Chondrocyte (in vitro differentiated cells): ENCODE results near the gene REEP6. TPM values are rescaled to one million over a fixed set of nuclear protein-coding genes. Genes with fewer than 3 reads are reported as not detected.

ENCODE experiments used
- DNase-seq: peaks from one replicate; pipeline ENCODE4 v3.0.0; 2021; ENCODE audit warnings: mixed read lengths, low spot score
- H3K27ac Mint-ChIP-seq: one replicate; pipeline ENCODE4 v1.8.0; 2021; ENCODE audit warnings: mild to moderate bottlenecking, moderate library complexity, mixed read lengths; ENCODE audit not compliant: unreplicated experiment
- H3K27me3 Mint-ChIP-seq: 2 replicates; pipeline ENCODE4 v1.8.0; 2021; ENCODE audit warnings: low read depth, mixed read lengths
- H3K36me3 Mint-ChIP-seq: 2 replicates; pipeline ENCODE4 v1.8.0; 2021; ENCODE audit warnings: low read depth, mixed read lengths
- H3K4me1 Mint-ChIP-seq: 2 replicates; pipeline ENCODE4 v1.8.0; 2021; ENCODE audit warnings: low read depth, mild to moderate bottlenecking, mixed read lengths
- H3K4me3 Mint-ChIP-seq: one replicate; pipeline ENCODE4 v1.8.0; 2021; ENCODE audit warnings: mild to moderate bottlenecking, moderate library complexity, mixed read lengths; ENCODE audit not compliant: unreplicated experiment
- H3K9me3 Mint-ChIP-seq: 2 replicates; pipeline ENCODE4 v1.8.0; 2021; ENCODE audit warnings: low read depth, mixed read lengths
- total RNA-seq: library from RNA; stranded (reverse); gene quantifications from 3 replicates; pipeline ENCODE4 v1.2.1, GENCODE V29; 2021
- TF ChIP-seq, protein P1 (sequence below): fragments of 200-600 bp; sonication (generic); IDR thresholded peaks from 2 replicates; pipeline ENCODE4 v1.5.0; 2021; ENCODE audit warnings: antibody characterized with exemption, mild to moderate bottlenecking, moderate library complexity

REEP6 gene
- total RNA-seq, 1 donor from 2014 or later: 2.8 TPM

DNA sequence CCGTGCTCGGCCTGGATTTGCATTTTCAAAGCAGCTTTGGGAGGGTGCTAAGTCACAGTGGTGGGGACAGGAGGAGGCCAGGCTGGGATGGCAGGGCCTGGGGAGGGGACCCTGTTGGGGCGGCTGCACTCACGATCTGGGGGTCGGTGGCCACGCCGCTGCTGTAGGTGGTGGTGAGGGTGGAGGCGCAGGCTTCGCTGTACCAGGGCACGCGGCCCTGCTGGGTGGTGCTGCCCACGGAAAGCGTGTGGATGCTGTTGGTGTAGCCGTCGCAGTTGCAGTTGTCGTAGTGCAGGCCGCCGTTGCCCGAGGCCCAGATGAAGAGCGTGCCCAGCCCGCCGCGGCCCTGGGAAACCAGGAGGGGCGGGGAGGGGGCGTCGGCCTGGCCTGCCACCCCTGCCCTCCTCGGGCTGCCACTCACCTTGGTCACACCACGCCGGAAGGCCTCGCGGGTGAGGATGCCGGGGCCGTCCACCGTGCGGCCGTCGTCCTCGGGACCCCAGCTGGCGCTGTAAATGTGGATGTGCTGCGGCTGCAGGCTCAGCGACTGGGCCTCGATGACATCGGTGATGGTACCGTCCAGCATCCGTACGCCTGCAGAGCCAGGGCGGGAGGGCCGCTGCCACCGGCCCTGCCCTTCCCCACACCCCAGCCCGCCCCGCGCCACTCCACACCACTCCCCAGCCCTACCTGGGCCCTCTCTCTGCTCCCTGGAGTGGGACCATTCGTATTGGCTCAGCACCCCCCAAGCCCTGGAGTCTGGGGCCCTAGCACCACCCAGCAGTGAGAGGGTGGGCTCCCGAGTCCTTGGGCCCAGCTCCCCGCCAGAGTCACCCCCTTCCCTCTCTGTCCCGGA lies 4.0 kb upstream of the REEP6 start:
- H3K4me1 Mint-ChIP-seq: no peaks in the 10 kb centered on the region
- no peak overlapping the region for H3K4me3 Mint-ChIP-seq
- DNase-seq: no peak
- no peaks in the 10 kb centered on the region for H3K9me3 Mint-ChIP-seq
- peaks cover 4% of the 10 kb centered on the region for H3K27me3 Mint-ChIP-seq
- no peaks in the 10 kb centered on the region for H3K36me3 Mint-ChIP-seq
- H3K27ac Mint-ChIP-seq: no peak overlapping the region
- TF ChIP-seq, protein P1, sequence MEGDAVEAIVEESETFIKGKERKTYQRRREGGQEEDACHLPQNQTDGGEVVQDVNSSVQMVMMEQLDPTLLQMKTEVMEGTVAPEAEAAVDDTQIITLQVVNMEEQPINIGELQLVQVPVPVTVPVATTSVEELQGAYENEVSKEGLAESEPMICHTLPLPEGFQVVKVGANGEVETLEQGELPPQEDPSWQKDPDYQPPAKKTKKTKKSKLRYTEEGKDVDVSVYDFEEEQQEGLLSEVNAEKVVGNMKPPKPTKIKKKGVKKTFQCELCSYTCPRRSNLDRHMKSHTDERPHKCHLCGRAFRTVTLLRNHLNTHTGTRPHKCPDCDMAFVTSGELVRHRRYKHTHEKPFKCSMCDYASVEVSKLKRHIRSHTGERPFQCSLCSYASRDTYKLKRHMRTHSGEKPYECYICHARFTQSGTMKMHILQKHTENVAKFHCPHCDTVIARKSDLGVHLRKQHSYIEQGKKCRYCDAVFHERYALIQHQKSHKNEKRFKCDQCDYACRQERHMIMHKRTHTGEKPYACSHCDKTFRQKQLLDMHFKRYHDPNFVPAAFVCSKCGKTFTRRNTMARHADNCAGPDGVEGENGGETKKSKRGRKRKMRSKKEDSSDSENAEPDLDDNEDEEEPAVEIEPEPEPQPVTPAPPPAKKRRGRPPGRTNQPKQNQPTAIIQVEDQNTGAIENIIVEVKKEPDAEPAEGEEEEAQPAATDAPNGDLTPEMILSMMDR: no peak

DNA sequence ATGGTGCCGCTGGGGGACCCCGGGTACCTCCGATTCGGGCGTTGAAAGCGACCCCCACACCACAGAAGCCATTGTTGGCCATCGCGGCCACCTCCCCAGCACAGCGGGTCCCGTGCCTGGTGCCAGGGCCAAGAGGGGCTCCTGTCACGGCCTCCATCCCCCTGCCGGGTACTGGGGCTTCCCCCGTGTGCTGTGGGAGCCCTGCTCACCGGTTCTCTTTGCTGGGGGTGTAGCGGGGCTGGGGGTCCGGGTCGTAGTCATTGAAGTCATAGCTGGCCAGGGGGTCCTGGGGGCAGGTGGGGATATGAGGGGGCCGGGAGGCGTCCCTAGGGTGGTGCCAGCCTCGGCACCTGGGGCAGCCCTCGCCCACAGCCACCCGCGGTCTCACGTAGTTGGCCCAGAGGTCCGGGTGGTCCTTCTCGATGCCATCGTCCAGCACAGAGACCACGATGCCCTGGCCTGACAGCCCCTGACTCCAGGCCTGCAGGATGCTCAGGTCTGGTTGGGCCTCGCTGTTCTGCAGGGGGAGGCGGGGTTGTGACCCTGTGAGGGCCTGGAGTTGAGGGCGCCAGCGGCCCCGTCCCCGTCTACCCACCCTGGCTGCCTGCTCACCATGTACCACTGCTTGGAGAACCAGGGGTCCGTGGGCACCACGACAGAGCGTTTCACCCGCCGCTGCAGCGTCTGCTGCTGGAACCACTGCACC lies 3.3 kb upstream of the REEP6 start:
- Mint-ChIP-seq H3K27ac (no peak overlapping the region), H3K9me3 (no peaks in the 10 kb centered on the region), H3K4me3 (no peak overlapping the region), H3K4me1 (no peaks in the 10 kb centered on the region), H3K27me3 (peaks cover 4% of the 10 kb centered on the region), H3K36me3 (no peaks in the 10 kb centered on the region)
- peak; percentile 86 for DNase-seq
- TF ChIP-seq, protein P1: no peak

DNA sequence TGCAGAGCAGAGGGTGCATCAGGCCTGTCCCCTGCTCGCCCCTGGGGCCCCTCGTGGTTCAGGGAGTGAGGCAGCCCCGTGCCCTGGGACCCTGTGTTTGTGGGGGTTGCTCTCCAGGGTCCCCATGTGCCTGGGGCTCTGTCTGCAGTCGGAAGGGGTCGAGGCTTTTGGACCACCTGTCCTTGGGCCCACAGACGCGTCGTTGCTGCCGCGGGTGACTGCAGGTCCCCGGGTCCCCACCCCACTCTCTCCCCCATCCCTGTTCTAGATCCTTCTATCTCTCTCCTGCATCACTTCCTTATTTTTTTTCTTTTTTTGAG lies 2.7 kb upstream of the REEP6 start:
- TF ChIP-seq, protein P1: no peak
- Mint-ChIP-seq H3K27me3 (peaks cover 4% of the 10 kb centered on the region), H3K9me3 (no peaks in the 10 kb centered on the region), H3K36me3 (no peaks in the 10 kb centered on the region), H3K4me1 (no peaks in the 10 kb centered on the region), H3K27ac (no peak overlapping the region), H3K4me3 (no peak overlapping the region)
- no peak for DNase-seq

DNA sequence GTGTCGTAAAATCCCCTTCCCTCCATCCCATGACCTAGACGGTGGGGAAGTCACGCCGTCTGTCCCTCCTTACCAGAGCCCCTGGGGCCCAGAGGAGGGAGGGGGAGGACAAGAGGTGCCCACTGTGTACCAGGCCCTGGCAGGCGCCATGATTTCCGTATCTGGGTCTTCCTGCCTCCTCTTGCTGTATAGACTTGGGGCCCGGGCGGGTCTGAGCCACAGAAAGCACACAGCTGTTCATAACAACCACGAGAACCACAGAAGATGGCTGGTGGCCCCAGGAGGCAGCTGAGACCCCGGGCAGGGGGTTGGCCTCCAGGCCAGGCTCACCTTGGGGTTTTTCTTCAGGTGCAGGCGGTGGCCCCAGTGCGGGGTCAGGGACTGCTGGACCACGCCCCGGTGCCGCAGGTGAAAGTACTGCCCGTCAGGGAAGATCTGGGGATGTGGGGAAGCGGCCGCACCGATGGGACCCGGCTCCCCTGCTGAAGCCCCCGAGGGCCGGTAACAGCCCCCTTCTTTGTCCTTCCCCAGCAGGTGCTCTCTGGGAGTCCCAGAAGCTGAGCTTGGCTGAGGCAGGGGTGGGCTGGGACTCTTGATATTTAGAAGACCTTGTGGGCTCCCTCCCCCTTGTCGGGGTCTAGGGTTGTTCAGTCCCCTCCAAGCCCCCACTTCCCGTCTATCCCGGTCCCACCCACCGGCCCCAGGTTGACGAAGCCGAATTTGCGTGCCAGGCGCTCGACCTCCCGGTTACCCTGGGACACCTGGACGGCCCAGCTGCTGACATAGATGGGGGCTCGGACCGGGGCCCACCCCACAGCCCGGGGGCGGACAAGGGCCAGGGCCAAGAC lies 1.3 kb upstream of the REEP6 start:
- TF ChIP-seq, protein P1: no peak
- Mint-ChIP-seq H3K27me3 (peaks cover 4% of the 10 kb centered on the region), H3K4me3 (peak overlapping the region; percentile 86), H3K36me3 (no peaks in the 10 kb centered on the region), H3K4me1 (no peaks in the 10 kb centered on the region), H3K9me3 (no peaks in the 10 kb centered on the region), H3K27ac (no peak overlapping the region)
- DNase-seq: peak; percentile 92
